Glutamatergic neuron (in vitro differentiated cells): Measurements from ENCODE around the gene PAPOLG. TPM values are rescaled to one million over a fixed set of nuclear protein-coding genes. Genes with fewer than 3 reads are reported as not detected.
A peak's percentile ranks its signal among the peaks of the same experiment; 100 is the strongest.

Experiments
- DNase-seq: peaks from one replicate; pipeline ENCODE4 v3.0.0; 2022
- H3K27ac Mint-ChIP-seq: one replicate; pipeline ENCODE4 v1.8.0; 2020; ENCODE audit warnings: mild to moderate bottlenecking, mixed read lengths, inconsistent platforms; ENCODE audit not compliant: unreplicated experiment
- H3K27me3 Mint-ChIP-seq: one replicate; pipeline ENCODE4 v1.8.0; 2020; ENCODE audit warnings: mild to moderate bottlenecking, moderate library complexity, mixed read lengths, inconsistent platforms; ENCODE audit not compliant: unreplicated experiment
- H3K36me3 Mint-ChIP-seq: one replicate; pipeline ENCODE4 v1.8.0; 2020; ENCODE audit warnings: mild to moderate bottlenecking, mixed read lengths, inconsistent platforms; ENCODE audit not compliant: unreplicated experiment
- H3K4me1 Mint-ChIP-seq: one replicate; pipeline ENCODE4 v1.8.0; 2020; ENCODE audit warnings: mild to moderate bottlenecking, low read depth, mixed read lengths, inconsistent platforms; ENCODE audit not compliant: unreplicated experiment
- H3K4me3 Mint-ChIP-seq: one replicate; pipeline ENCODE4 v1.8.0; 2020; ENCODE audit warnings: mild to moderate bottlenecking, mixed read lengths, inconsistent platforms; ENCODE audit not compliant: unreplicated experiment
- H3K9me3 Mint-ChIP-seq: one replicate; pipeline ENCODE4 v1.8.0; 2020; ENCODE audit warnings: mild to moderate bottlenecking, moderate library complexity, mixed read lengths, inconsistent platforms; ENCODE audit not compliant: unreplicated experiment
- total RNA-seq: library from RNA; stranded (reverse); fragmentation: NEBNext Ultra II Directional; extraction: Animal tissue kit (Norgen Biotek cat#: 25700); gene quantifications from one replicate; pipeline ENCODE4 v1.2.1, GENCODE V29; 2021; ENCODE audit not compliant: unreplicated experiment
- TF ChIP-seq, protein P1 (sequence below): fragments of 200-600 bp; sonication (generic); IDR thresholded peaks from one replicate; pipeline ENCODE4 v1.5.0; 2021; ENCODE audit not compliant: partially characterized antibody, unreplicated experiment

The PAPOLG gene
- total RNA-seq, 1 donor from 2014 or later, result 22.7 TPM

DNA sequence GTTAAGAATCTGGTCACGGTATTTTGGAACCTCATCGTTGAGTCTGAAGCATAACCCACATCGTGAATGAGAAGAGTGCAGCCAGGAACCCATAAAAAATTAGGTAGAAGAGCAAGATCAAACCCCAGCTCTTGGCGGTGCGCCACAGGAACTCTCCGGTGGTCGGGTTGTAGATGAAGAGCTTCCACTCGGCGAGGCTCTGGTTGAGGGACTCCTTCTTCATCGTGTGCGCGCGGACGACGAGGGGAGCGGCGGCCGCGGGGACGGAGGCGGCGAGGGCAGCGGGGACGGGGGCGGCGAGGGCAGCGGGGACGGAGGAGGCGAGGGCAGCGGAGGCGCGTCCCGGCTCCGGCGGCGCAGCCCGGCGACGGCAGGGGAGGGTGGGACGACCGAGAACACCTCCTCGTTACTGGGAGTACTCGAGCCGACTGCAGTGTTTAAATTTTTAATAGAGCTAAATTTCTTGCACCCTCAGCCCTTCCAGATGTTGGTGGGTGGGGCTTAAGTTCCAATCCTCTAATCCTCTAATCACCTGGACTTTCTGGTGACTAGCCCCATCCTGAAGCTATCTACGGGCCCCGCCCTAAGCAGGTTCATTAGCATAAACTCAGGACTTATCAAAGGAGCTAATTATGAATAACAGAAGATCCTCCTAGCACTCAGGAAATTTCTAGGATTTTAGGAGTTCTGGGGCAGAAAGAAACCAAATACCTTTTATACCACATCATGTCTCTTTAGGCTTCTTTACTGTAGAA lies 20.4 kb upstream of the PAPOLG start:
- no peaks in the 10 kb centered on the region for H3K4me1 Mint-ChIP-seq
- peak overlapping the region; percentile 96 for H3K4me3 Mint-ChIP-seq
- no peaks in the 10 kb centered on the region for H3K27me3 Mint-ChIP-seq
- no peak overlapping the region for H3K27ac Mint-ChIP-seq
- DNase-seq, result peak; percentile 43
- peaks cover 2% of the 10 kb centered on the region for H3K9me3 Mint-ChIP-seq
- H3K36me3 Mint-ChIP-seq, result no peaks in the 10 kb centered on the region
- TF ChIP-seq, protein P1, sequence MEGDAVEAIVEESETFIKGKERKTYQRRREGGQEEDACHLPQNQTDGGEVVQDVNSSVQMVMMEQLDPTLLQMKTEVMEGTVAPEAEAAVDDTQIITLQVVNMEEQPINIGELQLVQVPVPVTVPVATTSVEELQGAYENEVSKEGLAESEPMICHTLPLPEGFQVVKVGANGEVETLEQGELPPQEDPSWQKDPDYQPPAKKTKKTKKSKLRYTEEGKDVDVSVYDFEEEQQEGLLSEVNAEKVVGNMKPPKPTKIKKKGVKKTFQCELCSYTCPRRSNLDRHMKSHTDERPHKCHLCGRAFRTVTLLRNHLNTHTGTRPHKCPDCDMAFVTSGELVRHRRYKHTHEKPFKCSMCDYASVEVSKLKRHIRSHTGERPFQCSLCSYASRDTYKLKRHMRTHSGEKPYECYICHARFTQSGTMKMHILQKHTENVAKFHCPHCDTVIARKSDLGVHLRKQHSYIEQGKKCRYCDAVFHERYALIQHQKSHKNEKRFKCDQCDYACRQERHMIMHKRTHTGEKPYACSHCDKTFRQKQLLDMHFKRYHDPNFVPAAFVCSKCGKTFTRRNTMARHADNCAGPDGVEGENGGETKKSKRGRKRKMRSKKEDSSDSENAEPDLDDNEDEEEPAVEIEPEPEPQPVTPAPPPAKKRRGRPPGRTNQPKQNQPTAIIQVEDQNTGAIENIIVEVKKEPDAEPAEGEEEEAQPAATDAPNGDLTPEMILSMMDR, result no peak

DNA sequence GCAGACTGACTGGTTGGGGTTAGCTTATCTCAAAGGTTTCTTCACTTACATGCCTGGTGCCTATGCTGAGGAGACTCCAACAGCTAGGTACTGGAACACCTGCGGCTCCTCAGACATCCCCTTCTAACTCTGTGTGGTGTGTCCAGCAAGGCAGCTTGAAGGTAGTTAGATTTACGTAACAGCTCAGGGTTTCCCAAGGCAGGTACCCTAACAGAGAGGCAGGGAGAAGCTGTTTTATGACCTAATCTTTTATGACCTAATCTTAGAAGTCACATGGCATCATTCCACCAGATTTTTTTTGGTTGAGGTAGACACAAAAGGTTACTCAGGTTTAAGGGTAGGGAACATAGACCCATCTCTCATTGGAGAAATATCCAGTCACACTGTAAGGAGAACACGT lies 17.4 kb upstream of the PAPOLG start:
- no peaks in the 10 kb centered on the region for H3K36me3 Mint-ChIP-seq
- TF ChIP-seq, protein P1, result no peak
- H3K27me3 Mint-ChIP-seq, result no peaks in the 10 kb centered on the region

DNA sequence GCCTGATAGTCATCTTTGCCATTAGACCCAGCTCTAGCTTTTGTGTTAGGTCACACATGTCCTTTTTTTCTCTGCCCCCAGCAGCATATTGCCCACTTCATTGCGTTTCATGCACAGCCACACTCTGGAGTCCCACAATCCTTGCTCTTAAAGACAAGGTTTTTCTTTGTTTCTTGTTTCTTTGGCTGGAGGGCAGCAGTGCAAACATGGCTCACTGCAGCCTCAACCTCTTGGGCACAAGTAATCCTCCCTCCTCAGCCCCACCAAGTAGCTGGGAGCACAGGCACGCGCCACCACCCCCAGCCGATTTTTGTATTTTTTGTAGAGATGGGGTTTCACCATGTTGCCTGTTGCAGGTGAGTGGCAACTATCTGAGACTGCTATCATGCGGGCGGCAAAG lies 16.9 kb upstream of the PAPOLG start:
- no peaks in the 10 kb centered on the region for H3K4me1 Mint-ChIP-seq
- no peak for DNase-seq
- H3K27me3 Mint-ChIP-seq, result no peaks in the 10 kb centered on the region
- H3K36me3 Mint-ChIP-seq, result no peaks in the 10 kb centered on the region
- H3K27ac Mint-ChIP-seq, result no peak overlapping the region
- H3K9me3 Mint-ChIP-seq, result peaks cover 2% of the 10 kb centered on the region
- H3K4me3 Mint-ChIP-seq, result no peak overlapping the region
- TF ChIP-seq, protein P1, result no peak

More for the DNA sequence above, 17.4 kb upstream of the PAPOLG start:
- Mint-ChIP-seq H3K4me3 (no peak overlapping the region), H3K9me3 (peaks cover 2% of the 10 kb centered on the region), H3K4me1 (no peaks in the 10 kb centered on the region), H3K27ac (no peak overlapping the region)
- DNase-seq, result no peak

DNA sequence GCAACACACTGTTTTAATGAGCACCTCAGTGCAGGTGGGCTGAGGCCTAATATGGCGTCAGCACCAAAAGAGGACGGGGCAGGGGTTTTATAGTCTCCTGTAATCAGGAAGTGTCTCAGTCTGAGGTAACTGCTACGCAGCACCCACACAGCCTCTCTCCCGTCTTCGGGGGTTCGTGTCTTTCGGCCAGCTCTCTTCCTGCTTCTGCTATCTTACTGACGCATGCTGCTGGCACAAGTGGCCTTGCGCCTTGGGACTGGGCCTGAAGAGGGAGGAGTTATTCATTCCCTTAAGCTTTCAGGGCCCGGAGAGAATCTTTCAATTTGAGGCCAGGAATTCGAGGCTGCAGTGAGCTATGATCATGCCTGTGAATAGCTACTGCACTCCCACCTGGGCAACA lies 14.5 kb upstream of the PAPOLG start:
- no peaks in the 10 kb centered on the region for H3K36me3 Mint-ChIP-seq
- TF ChIP-seq, protein P1, result no peak
- no peak overlapping the region for H3K27ac Mint-ChIP-seq
- DNase-seq, result no peak
- no peaks in the 10 kb centered on the region for H3K9me3 Mint-ChIP-seq
- no peak overlapping the region for H3K4me3 Mint-ChIP-seq
- H3K27me3 Mint-ChIP-seq, result peaks cover 2% of the 10 kb centered on the region
- H3K4me1 Mint-ChIP-seq, result peaks cover 3% of the 10 kb centered on the region

DNA sequence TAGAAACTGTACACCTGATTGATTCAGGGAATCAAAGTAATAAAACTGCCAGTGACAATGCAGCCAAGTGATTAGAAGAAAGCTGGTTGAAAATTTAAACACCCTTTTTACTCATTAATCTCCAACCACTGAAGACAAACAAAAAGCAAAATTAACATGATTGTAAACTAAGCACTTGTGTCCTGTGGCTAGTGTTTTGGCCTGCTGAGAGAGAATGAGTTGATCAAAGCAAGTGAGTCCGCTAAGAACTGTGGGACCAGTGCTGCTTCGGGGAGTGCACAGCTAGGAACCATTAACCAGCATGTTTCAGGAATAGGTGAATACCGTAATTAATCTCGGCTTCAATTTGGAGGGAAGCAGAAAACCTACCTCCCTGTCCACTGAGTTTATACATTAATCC lies 13.6 kb upstream of the PAPOLG start:
- H3K36me3 Mint-ChIP-seq, result no peaks in the 10 kb centered on the region
- peaks cover 3% of the 10 kb centered on the region for H3K4me1 Mint-ChIP-seq
- no peak for DNase-seq
- no peaks in the 10 kb centered on the region for H3K9me3 Mint-ChIP-seq
- TF ChIP-seq, protein P1, result no peak
- no peak overlapping the region for H3K4me3 Mint-ChIP-seq
- peaks cover 2% of the 10 kb centered on the region for H3K27me3 Mint-ChIP-seq
- H3K27ac Mint-ChIP-seq, result no peak overlapping the region
